Kidney tubule cell (primary cell): ENCODE results near the gene CXCL13.
"Not testable (repeated sequence)": the region's sequence is repeated elsewhere in the genome, so short reads cannot be mapped to it uniquely, and the experiment has no call there.

Experiments
- DNase-seq: peaks from one replicate; pipeline ENCODE4 v3.0.0-alpha.2; 2018; ENCODE audit warnings: low spot score

Gene CXCL13

GRCh38 chr4:77601614-77602187, 3.9 kb upstream of the CXCL13 start:
- DNase-seq, result no peak

DNA sequence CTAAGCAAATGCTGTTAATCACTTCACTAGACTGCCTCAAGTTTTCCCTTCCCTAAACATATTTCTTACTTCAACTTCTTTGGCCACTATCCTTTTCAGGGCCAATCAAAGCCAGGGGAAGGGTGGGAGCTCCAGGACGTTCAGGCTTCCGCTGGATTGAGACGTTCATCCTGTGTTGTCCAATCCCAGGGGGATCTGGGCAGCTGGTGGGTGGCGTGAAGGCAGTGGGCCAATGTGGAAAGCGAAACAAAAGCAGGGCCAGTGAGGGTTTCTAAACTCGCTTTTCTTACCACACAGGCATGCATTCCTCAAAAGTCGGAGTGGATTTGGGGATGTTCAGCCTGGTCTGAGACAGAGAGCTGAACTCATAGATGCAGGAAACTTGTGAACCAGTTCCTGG, 7.6 kb downstream of the CXCL13 start:
- no peak for DNase-seq

GRCh38 chr4:77615153-77615552, 9.5 kb downstream of the CXCL13 start:
- no peak for DNase-seq

GRCh38 chr4:77617203-77617602, 11.6 kb downstream of the CXCL13 start:
- DNase-seq, result peak; percentile 55

DNA sequence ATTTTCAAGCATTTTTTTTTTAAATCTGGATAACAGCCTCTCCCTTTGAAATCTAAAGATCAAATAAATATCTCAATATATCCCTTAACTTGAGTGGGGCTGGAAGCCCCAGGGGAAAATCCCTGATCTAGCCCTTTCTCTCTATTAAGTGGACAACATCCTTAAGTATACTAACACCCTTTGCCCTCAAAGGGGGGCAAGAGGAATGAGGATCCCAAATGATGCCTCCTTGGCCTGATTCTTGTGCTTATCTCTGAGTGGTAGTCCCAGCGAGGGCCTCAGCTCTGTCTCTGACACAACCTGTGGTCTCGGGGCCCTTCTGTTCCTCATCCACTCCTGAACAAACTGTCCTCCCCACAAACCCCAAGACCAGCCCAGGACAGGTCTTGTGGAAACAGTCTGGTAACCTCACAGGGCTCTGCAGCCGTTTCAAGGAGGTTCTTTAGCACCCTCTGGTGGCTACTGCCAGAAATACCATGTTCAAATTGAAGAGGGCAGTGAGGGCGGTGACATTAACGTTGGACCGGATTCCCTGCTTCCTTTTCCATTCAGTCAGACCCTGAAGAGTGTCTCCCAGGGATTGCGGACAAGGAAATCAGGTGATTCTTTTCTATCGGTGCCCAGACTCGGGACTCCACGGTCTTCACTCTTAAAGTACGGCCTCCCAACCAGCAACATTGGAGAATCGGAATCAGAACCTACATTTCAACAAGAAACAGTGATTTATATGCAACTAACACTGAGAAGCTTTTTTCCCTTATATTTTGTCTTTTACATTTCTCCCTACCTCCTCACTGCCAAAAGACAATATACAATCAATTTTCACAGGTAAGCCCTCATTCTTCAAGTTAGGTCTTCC, 13.0 kb downstream of the CXCL13 start:
- peak; percentile 77 for DNase-seq

GRCh38 chr4:77619408-77619807, 13.8 kb downstream of the CXCL13 start:
- no peak for DNase-seq

- no peak for DNase-seq
These were observed 15.6 kb downstream of the CXCL13 start for GRCh38 chr4:77621254-77621653.

GRCh38 chr4:77623091-77623490, 17.5 kb downstream of the CXCL13 start:
- no peak for DNase-seq

GRCh38 chr4:77624213-77624612, 18.6 kb downstream of the CXCL13 start:
- no peak for DNase-seq

DNA sequence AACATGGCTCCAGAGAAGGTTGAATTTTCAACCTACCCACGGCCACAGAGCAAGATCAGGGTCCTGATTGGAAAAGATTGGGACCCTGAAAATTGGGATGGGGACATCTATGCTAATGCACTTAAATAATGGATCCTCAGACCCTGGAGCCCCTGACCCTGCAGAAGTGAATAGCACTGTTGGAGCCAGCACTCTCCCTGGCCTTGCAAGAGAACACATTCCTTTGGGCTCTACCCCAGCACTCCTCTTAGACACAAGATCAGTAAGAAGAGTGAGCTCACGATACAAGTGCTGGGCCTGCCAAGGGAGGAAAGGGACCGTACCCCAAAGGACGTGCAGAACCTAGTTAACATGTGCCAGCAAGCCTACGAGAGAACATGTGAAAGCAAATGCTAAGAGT, 19.9 kb downstream of the CXCL13 start:
- DNase-seq, result no peak

DNA sequence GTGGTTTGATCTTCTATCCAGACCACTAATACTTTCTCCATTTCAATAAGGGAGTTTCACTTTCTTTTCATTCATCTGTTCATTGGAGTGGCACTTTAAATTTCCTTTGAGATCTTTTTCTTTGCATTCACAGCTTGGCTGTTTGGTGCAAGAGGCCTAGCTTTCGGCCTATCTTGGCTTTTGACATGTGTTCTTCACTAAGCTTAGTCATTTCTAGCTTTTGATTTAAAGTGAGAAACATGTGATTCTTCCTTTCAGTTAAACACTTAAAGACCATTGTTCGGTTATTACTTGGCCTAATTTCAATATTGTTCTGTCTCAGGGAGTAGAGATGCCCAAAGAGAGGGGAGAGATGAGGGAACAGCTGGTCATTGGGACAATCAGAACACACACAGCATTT, 24.3 kb downstream of the CXCL13 start:
- DNase-seq, result no peak

GRCh38 chr4:77631276-77631675, 25.7 kb downstream of the CXCL13 start:
- DNase-seq, result no peak

GRCh38 chr4:77634132-77634785, 28.6 kb downstream of the CXCL13 start:
- no peak for DNase-seq

- no peak for DNase-seq
These were observed 29.6 kb downstream of the CXCL13 start for GRCh38 chr4:77635246-77635645.

- DNase-seq, result no peak
These were observed 30.3 kb downstream of the CXCL13 start for GRCh38 chr4:77635876-77636275.

DNA sequence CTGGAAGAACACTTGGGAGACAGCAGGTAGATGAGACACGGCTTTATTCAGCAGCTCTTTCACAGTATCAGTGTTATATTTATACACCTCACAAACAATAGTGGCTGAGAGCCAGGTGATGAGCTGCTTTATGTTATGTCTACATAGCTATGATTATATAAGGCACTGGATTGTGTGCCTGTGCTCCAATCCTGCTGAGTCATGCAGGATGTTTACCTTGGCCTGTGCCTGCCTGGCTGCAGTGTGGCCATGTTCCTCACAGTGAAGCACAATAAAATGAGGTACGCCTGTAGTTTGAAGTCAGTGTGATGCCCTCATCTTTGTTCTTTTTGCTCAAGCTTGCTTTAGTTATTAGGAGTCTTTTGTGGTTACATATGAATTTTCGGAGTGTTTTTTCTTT, 31.3 kb downstream of the CXCL13 start:
- DNase-seq, result peak; percentile 76

GRCh38 chr4:77644069-77644468, 38.4 kb downstream of the CXCL13 start:
- not testable (repeated sequence) for DNase-seq

GRCh38 chr4:77650787-77651186, 45.2 kb downstream of the CXCL13 start:
- DNase-seq, result no peak

DNA sequence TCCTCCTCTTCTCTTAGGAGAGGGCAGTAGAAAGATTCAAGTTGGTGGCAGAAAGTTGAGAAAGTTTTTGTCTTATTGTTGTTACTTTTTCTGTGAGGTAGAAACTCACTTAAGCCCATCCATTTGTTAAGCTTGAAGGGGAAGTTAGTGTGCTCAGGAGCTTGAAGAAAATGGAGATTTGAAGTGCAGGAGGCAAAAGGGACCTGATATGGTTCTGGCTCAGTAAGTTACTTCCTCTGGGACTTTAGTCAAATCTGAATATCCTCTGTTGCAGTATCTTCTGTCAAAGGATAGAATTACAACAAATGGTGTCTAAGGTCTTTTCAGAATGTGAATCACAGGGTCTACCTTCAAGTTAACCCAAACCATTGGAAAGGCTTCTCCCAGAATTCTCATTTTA, 46.2 kb downstream of the CXCL13 start:
- no peak for DNase-seq

DNA sequence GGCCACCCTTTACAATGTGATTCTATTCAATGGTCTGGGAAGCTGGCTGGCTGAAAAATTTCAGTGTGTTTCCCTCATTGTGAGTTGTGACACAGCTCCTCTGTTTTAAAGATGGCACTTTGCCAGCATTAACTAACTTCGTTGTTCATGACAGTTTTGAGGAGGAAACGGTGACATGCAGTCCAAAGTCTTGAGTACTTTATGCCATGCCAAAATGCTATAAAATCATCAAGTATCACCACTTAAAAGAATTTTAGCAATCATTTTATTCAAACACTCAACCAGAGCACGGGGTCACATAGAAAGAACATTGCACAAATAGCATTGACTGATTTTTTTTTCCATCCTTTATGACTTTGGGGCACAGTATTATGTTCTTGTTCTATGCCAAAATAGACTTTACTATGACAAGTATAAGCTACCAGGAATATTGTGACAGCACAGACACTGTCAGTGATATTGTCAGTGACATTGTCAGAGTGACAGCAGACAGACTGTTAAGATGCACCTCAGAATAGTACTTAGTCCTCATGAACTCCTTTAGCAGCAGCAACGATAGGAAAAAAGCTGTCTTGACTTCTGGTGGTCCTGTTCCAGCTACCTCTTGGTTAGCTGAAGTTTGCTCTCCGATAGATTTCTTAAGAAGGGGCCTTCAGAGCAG, 46.7 kb downstream of the CXCL13 start:
- DNase-seq, result peak; percentile 22

DNA sequence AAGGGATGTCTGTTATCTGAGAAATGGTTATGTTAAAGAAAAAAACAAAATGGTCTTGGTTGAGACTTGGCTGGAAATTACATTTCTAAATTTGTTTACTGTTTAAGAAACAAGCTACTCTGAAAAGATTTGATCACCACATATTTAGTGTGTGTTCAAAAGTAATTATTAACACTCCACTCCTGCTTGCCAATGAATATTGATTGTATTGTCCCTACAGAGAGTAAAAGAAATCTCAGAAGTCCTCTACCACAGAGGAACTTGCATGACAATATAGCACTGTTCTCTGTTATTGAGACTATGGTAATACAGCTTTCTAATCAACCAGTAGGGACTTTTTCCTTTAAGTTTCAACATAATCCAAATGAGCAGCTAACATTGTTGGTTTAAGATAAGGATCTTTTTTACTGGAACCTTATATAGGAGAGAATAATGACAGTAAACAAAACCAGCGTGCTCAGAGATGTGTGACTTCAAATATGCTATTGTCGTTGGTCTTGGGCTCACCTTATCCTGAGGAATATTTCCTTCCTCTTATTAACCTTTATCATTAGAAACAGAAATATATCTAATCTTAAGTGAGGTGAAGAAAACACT, 47.6 kb downstream of the CXCL13 start:
- DNase-seq, result no peak

DNA sequence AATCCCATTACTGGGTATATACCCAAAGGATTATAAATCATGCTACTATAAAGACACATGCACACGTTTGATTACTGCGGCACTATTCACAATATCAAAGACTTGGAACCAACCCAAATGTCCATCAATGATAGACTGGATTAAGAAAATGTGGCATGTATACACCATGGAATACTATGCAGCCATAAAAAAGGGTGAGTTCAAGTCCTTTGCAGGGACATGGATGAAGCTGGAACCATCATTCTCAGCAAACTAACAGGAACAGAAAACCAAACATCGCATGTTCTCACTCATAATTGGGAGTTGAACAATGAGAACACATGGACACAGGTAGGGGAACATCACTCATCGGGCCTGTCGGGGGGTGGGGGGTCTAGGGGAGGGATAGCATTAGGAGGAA, 54.7 kb downstream of the CXCL13 start:
- DNase-seq, result not testable (repeated sequence)
